GM19452 (cell line): ENCODE measurements around the gene FXYD5.

Experiments used
- ATAC-seq: cut with Tn5 transposase; IDR thresholded peaks from one replicate; pipeline ENCODE4 v1.9.1; 2021; ENCODE audit not compliant: unreplicated experiment

Gene FXYD5

DNA sequence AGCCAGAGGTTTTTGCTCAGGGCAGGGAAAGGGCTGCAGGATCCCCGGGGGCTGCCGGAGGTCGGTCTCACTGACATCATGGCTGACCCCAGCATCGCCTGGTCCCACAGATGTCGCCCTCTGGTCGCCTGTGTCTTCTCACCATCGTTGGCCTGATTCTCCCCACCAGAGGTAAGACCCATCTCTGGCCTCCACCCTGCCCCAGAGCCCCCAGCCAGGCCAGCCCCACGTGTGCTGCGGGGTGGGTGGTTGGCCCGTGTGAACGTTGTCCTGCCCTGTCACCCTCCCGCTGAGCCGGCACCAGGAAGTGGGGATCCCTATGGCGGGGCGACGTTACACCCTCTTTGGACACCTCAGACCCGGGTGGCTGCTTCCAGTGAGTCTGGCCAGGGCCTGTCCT, 906 bp downstream of the FXYD5 start:
- no peak for ATAC-seq

DNA sequence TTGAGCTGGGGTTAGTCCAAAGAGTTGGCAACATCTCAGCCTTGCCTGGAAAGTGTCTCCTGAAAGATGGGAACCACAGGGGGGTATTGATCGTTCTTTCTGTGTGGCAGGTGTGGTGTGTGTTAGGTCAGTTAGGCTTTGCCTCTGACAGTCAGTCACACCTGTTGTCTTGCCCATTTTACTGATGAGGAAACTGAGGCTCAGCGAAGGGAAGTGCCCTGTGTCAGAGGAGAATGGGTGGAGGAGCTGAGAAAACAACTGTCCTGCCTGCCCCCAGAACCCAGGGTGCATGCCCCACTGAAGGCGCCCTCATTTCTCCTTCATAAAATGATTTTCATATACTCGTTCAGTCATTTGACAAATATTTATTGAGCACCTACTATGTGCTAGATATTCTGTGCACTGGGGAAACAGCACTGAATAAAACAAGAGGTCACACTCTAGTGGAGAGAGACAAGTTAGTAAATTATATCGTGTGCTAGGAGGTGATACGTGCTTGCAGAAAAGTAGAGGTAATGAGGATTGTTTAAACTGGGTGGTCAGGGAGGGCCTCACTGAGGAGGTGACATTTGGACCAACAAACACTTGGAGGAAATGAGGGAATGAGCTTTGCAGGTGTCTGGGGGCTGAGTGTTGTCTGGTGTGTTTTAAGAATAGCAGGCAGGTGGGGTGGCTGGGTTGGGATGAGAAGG, 1.6 kb downstream of the FXYD5 start:
- ATAC-seq = no peak

DNA sequence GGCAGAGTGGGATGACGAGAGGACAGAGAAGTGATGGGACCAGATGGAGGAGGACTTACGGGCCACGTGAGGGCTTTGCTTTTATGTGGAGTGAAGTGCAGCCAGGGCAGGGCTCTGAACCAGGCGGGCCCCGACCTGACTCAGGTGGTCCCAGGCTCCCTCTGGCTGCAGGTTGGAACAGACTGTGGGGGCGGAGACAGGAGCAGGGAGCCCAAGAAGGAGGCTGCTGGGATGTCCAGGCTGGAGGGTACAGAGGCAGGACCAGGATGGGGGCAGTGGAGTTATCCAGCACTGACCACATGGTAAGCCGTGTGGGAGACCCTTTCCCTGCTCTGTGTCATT, 2.1 kb downstream of the FXYD5 start:
- ATAC-seq = no peak

DNA sequence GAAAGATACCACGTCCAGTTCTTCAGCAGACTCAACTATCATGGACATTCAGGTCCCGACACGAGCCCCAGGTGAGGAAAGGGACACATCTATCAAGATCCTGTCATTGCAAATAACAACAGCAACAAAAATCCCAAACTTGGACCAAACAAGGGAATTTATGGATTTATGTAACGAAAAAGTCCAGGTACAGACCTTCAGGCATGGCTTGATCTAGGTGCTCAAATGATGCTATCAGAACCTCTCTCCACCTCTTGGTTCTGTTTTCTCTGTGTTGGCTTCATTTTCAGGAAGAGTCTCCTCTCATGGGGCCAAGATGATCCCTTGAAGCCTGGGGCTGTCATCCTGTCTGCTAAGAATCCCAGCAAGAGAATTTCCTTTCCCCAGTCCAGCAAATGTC, 2.9 kb downstream of the FXYD5 start:
- ATAC-seq = no peak

DNA sequence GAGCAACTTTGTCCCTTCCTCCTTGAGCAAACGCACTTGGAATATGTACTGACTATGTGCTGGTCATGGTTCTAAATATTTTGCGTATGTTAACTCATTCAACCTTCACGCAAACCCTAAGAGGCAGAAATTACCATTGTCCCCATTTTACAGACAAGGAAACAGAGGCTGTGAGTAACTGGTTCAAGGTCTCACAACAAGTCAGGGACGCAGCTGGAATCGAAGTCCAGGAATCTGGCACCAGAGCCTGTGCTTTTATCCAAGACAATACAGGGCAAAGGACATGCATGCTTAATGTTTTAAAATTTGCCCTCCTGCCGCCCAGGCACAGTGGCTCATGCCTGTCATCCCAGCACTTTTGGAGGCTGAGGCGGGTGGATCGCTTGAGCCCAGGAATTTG, 5.1 kb downstream of the FXYD5 start:
- no peak for ATAC-seq

DNA sequence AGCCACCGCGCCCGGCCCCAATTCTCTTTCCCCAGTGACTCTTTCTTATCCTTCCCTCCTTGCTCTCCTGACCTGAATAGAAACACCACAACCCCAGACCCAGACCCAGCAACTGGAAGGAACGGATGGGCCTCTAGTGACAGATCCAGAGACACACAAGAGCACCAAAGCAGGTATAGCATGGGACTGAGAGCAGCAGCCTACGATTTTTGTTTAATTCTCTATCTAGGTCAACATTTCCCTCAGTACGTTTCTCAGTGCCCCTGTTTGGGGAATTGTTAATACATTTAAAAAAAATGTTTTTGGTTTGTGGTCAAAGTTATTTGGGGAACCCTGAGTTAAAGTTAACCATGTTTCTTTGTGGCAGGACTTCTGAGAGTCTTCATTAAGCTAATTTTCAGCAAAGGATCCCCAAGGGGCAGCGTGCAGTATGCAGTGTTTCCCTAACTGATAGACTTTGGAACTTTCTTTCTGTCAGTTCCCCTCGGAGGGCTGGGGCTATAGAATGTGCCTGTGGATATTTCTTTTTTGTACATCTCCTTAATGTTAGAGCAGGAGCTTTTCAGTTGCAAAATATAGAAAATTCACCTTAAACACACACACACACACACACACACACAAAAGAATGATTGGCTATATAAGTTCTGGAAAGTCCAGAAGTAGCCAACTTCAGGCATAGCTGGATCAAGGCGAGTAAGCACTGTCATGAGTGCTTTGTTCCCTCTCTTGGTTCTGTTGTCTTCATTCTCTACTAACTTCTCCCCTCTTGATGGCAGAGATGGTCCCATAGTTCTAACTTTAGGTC, 6.3 kb downstream of the FXYD5 start:
- no peak for ATAC-seq

DNA sequence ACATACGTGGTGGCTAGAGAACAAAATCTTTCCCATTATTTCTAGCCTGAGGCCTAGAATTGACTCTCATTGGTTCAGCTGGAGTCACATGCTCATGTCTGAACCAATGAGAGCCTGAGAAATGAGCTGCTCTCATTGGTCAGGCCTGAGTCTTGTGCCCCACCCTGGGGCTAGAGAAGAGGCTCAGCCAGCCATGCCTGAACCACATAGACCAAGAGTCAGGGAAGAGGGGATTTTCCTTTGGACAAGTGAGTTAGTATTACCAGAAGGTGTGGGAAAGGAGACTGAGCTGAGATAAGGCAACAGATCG, 6.9 kb downstream of the FXYD5 start:
- ATAC-seq = no peak

DNA sequence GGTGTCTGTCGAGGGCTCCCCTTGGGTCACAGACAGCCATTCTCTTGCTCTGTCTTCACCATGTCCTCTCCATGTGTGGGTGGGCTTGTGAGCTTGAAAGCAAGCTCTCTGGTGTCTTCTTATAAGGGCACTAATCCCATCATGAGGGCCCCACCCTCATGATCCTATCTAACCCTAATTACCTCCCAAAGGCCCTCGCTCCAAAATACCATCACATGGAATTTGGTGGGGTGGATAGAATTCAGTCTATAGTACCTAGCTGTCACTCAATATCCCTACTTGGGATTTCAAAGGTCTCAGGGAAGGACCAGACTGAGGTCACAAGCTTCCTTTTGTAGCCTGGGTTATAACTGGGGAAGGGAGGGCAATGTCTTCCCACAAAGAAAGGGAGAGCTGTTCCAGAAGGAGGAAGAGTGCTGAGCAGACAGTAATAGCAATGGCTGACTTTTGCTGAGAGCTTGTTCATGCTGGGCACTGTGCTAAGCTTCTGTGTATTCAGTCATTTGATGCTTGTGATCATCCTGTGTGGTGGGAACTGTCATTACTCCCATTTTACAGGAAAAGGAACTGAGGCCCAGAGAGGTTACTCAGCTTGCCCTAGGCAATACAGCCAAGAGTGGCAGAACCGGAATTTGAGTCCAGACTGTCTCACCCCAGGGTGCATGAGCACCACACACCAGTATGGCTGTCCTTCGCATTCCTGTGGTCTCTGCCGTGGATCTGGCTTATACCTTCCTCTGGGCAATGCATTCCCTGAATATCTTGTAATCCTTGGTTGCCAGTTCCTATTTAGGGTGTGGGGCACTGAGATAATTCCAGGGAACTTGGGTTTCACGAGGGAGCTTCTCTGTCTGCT, 8.2 kb downstream of the FXYD5 start:
- no peak for ATAC-seq

DNA sequence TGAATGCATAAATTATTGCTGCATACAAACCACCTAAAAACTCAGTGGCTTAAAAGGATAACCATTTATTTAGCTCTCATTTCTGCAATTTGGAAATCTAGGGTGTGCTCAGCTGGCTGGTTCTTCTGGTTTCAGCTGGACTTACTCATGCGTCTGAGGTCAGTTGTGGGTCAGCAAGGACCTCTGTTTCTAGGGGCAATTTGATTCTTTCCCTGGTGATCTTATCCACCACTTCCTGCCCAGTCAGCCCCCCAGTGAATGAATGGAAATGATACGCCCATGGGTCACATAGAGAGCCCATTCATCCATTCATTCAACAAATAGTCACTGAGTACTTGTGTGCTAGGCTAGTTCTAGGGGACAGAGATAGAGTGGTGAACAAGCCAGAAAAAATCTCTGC, 9.9 kb downstream of the FXYD5 start:
- ATAC-seq = no peak

DNA sequence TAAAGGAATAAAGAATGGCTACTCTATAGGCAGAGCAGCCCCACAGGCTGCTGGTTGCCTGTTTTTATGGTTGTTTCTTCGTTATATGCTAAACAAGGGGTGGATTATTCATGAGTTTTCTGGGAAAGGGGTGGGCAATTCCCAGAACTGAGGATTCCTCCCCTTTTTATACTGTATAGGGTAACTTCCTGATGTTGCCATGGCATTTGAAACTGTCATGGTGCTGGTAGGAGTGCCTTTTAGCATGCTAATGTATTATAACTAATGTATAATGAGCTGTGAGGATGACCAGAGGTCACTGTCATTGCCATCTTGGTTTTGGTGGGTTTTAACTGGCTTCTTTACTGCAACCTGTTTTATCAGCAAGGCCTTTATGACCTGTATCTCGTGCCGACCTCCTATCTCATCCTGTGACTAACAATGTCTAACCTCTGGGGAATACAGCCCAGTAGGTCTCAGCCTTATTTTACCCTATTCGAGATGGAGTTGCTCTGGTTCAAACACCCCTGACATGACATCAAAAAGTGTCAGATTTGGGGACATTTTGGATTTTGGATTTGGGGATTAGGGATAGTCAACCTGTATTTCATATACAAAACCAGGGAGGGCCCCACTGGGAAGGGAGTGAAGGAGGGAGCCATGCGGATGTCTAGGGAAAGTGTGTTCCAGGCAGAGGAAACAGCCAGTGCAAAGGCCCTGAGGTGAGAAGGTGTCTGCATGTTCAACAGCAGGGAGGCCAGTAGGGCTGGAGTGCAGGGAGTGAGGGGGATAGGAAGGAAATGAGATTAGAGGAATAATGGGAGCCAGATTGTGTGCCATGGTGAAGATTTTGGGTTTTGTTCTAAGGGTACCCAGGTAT, 10.9 kb downstream of the FXYD5 start:
- ATAC-seq = no peak

DNA sequence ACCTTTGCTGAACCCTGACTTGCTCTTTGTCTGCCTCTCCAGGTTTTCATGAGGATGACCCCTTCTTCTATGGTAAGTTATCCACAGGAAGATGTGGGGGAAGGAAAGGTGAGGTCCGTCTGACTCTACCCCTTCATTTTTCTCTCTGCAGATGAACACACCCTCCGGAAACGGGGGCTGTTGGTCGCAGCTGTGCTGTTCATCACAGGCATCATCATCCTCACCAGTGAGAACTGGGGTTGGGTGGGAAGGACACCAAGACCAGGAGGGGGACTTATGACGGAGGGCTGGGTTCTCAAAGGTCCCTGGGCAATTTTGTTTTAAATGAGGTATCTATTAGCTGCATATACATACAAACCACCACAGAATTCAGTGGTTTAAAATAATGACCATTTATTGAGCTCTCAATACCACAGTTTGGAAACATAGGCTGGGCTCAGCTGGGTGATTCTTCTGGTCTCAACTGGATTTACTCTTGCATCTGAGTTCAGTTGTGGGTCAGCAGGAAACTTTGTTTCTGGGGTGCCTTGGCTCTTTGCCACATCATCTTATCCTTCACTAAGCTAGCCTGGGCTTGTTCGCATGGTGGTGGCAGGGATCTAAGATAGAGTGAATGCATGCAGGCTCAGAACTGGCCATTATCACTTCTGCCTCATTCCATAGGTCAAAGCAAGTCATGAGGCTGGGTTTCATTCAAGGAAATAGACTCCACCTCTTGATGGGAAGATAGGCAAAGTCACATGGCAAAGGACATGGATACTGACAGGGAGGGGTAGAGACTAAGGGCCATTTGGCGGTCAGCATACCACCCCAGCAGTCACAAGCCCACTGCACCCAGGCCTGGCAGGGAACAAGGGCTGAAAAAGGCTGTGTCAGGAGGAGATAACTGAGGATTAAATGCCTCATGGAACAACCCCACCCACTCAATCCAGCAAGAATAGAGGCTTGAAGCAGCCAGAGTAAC, 11.8 kb downstream of the FXYD5 start:
- no peak for ATAC-seq

DNA sequence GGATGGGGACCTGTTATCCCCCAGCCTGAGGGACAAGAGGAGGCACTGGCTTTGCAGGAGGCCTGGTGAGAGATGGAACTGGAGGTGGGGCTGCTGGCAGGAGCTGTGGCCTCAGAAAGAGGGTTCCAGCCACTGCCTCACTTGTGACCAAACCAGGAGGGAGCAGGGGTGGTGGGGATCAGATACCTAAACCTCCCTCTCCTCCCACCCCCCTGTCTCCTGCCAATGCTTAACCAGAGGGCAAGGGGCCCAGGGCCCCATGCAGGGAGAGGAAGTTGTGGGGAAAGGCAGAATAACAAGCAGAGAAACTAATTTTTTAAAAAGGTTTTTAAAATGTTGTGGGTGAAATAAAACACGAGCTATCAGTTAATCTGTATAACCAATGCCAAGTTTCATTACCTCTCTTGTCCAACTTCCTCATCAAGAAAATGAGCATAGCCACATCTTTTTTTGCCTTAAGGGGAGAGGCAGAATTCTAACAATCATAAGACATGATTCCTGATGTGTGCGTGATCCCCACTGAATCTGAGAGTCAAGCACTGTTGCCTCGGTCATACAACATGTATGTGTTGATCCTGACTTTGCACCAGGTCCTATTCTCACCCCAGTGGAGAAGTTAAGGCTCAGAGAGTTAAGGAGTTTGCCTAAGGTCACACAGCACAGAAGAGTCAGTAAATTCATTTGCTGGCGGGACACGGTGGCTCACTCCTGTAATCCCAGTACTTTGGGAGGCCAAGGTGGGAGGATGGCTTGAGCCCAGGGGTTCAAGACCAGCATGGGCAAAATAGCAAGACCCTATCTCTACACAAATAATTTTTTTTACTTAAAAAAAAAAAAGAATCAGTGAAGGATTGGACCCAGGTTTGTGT, 12.9 kb downstream of the FXYD5 start:
- no peak for ATAC-seq

DNA sequence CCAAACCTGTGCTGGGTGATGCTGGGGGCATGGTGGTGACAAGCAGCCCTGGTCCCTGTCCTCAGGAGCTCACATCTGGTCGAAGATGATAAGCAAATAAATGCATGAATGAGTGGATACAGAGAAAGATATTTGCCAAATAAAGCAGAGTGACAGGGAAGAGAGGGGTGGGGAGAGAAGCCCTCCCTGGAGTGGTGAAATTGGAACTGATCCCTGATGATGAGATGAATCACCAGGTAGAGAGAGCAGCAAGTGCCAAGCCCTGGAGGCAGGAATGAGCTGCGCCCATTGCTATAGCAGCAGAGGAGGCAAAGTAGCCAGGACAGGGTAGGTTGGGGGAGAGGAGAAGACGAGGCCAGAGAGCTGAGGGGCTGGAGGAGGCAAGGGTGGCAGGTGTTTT, 13.7 kb downstream of the FXYD5 start:
- ATAC-seq = no peak

DNA sequence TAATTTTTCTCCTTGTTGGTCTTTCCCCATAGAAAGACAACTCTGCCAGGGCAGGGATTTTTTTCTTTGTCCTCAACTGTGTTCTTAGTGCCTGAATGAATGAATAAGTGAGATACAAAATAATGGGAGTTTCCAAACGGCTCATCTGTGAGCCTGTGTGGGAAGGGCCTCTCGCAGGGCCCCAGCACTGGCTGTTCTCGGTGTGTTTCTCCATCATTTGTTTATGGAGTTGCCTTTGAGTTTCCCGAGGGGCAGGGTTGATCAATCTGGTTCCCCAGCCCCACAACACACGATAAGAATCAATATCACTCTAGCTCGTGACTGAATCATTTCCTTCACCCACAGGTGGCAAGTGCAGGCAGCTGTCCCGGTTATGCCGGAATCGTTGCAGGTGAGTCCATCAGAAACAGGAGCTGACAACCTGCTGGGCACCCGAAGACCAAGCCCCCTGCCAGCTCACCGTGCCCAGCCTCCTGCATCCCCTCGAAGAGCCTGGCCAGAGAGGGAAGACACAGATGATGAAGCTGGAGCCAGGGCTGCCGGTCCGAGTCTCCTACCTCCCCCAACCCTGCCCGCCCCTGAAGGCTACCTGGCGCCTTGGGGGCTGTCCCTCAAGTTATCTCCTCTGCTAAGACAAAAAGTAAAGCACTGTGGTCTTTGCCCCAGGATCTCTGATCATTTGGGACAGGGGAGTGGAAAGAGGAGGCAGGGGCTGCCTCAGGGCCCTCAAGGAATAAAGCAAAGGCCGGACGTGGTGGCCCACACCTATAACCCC, 14.9 kb downstream of the FXYD5 start:
- no peak for ATAC-seq

DNA sequence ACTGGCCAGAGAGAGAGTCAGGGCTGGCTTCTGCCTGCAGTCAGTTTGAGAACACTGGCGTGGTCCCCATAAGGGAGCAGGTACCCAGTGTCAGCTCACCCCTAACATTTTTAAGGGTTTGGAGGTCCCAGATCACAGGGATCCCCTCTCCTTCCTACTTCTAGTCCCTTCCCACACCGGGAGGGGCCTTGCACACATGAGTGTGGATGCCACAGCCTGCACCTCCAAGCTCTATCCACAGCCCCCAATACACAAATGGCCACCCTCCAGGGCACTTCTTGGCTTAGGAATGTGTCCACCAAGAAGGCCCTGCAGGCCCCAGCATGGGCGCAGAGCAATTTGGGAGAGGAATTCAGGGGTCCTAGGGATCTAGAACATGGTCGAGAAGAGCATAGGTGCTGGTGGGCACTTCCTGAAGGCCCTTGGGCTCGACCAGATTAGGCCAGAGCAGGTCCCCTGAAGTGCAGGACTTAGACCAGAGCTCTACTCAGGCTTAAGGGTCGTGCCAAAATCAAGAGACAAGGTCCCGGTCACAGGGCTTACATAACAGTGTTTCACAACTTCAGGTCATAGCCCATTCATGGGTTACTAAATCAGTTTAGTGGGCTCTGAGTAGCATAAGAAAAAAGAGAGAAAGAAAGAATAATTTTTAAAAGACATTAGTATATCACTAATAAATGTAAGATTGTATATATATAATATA, 16.0 kb downstream of the FXYD5 start:
- no peak for ATAC-seq

DNA sequence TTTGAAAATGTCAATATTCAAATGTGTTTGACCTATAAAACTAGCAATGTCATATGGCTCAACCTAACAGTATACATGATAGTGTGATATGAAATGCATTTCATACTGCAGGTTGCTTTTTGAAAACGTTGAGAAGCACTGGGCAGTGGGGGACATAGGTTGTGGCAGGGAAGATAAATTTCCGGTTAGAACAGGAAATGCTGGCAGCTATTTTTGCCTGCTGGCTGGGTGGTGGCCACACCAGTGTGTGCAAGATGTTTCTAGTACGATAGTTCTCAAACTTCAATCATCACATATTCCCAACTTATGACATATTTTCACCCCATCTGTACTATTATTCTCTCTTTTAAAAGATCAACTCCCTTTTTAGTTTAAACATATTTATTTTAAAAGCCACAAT, 17.2 kb downstream of the FXYD5 start:
- ATAC-seq = no peak

DNA sequence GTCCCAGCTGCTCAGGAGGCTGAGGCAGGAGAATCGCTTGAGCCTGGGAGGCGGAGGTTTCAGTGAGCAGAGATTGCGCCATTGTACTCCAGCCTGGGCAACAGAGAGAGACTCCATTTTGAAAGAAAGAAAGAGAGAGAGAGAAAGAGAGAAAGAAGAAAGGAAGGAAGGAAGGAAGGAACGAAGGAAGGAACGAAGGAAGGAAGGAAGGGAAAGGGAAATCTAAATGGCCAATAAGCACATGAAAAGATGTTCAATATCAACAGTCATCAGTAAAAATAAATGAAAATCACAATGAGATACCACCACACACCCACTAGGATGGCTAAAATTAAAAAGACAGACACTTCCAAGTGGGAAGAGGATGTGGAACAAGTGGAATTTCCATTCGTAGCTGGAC, 19.7 kb downstream of the FXYD5 start:
- no peak for ATAC-seq

DNA sequence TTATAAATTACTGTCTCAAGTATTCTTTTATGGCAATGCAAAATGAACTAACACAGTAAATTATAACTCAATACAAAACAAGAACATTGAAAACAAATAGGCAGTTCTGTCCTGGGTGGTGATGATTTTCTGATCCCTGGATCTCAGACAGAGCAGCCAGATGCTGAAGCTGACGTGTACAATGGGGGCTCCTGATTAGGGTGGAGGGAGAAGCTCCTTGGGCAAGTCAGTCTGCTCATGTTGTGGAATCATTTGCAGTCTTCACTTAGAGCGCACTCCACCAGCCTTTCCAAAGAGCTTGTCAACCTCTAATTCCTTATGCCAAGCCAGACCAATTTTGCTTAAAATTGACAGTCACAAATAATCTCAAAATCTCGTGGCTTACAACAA, 21.6 kb downstream of the FXYD5 start:
- no peak for ATAC-seq
